Transverse colon (tissue), 4 donors: Measurements from ENCODE around the gene LRCOL1. TPM values are rescaled to one million over a fixed set of nuclear protein-coding genes. Genes with fewer than 3 reads are reported as not detected.

ENCODE experiments used
- DNase-seq: peaks from one replicate; pipeline ENCODE4 v3.0.0-alpha.2; 2019
- H3K27ac ChIP-seq, 4 donors: fragments of 200-600 bp; sonication (generic); 2 replicates each; pipeline ENCODE4 v1.5.1; 2016 to 2018; ENCODE audit warnings: inconsistent platforms in 4 of 4
- H3K27me3 ChIP-seq: fragments of 200-600 bp; sonication (generic); 2 replicates; pipeline ENCODE4 v1.5.1; 2017; ENCODE audit warnings: inconsistent platforms
- H3K36me3 ChIP-seq, 4 donors: fragments of 200-600 bp; sonication (generic); 2 replicates each; pipeline ENCODE4 v1.5.1; 2017 to 2019; ENCODE audit warnings: inconsistent platforms in 4 of 4
- H3K4me1 ChIP-seq, 4 donors: fragments of 200-600 bp; sonication (generic); 2 replicates each; pipeline ENCODE4 v1.5.1; 2017 to 2020; ENCODE audit warnings: inconsistent platforms in 4 of 4
- H3K4me3 ChIP-seq, 4 donors: fragments of 200-600 bp; sonication (generic); 1 replicate in 1 of 4; 2 replicates in 3 of 4; pipeline versions ENCODE4 v1.5.1 to v1.6.1; 2017 to 2019; ENCODE audit warnings: inconsistent platforms in 4 of 4
- H3K9me3 ChIP-seq, 2 donors: fragments of 200-600 bp; sonication (generic); 2 replicates each; pipeline ENCODE4 v1.5.1; 2017 to 2019; ENCODE audit warnings: inconsistent platforms in 2 of 2
- EP300 ChIP-seq: sonication (generic); formaldehyde crosslinking; IDR thresholded peaks from one replicate; pipeline ENCODE4 v1.6.1; 2017; ENCODE audit warnings: antibody characterized with exemption, low read depth
- POLR2A ChIP-seq: fragments of 450-650 bp; IDR thresholded peaks from one replicate; pipeline ENCODE4 v1.6.1; 2016; ENCODE audit warnings: antibody characterized with exemption, mild to moderate bottlenecking, moderate library complexity
- POLR2AphosphoS5 ChIP-seq, 3 donors: sonication (generic); formaldehyde crosslinking; IDR thresholded peaks; one replicate each; pipeline ENCODE4 v1.6.1; 2016; ENCODE audit warnings: antibody characterized with exemption in 3 of 3
- WGBS, 2 donors: methylation state at CpG; one replicate each; pipeline ENCODE4 v1.1.5; 2018; ENCODE audit warnings: low coverage in 1 of 2; 5-methylcytosine and 5-hydroxymethylcytosine counted together
- in situ Hi-C, 4 donors: fragments of 200-750 bp; cut with MboI; loops; one replicate each; pipeline versions ENCODE4 v1.15.0 to v1.15.1; 2017; ENCODE audit warnings: low sequenced_read_pairs in 3 of 4, low pct_ligation_motif_present in 1 of 4, low pct_unique_long_range_greater_than_20kb in 1 of 4
- intact Hi-C: fragments of 100-400 bp; cut with DNase I; formaldehyde crosslinking; loops from one replicate; pipeline ENCODE4 v1.15.1; 2023; ENCODE audit warnings: low total_unique reads
- total RNA-seq, 4 donors: library from RNA; depleted of rRNA; stranded (reverse); fragments of >200 nt; gene quantifications; one replicate each; pipeline ENCODE4 v1.1.0, GENCODE V29; 2016
- TF ChIP-seq, protein P1 (sequence below), 5 experiments: fragments of 200-600 bp in 3 of 5; fragments of 450-650 bp in 2 of 5; sonication (generic) in 3 of 5; IDR thresholded peaks; 1 replicate in 2 of 5; 2 replicates in 3 of 5; pipeline ENCODE4 v1.5.1; 2016 to 2017; ENCODE audit warnings: antibody characterized with exemption in 5 of 5, inconsistent platforms in 3 of 5, mild to moderate bottlenecking in 2 of 5, moderate library complexity in 1 of 5

Gene LRCOL1
- total RNA-seq, 4 donors from 2014 or later: not detected

DNA sequence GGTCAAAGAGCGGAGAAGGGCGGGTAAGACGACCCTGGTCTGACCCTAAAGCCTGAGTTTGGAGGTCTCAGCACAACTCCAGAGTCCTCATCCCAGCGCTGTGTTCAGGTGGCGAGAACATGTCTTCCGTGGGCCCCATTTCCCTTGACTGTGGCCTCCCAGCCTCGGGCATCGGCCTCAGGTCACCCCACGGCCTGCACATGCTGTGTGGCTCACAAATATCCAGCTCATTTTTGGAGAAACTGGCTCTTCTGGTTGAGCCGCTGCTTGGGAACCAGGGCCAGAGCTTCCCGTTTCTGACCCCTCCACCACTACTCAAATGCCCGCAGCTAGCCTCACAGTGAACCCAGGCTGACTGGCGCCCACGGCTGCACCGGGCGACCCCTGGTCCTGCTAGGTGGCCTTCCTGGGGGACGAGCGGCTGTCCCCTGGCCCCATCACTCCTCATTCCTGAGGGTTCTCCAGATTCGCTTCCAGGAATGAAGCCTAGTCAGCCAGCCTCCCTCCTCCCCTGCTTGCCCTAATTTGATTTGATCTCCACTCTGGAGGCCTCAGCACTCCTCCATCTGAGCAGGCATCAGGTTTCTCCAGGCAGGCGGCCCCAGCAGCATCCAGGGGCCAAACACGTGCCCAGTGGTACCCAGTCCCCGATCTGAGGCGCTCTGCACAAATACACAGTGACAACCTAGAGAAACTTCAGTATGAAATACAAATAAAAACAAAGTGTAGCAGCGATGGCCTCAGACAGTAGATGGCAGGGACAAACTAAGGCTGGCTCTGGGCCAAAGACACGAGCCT, 12.9 kb upstream of the LRCOL1 start:
- TF ChIP-seq, protein P1, sequence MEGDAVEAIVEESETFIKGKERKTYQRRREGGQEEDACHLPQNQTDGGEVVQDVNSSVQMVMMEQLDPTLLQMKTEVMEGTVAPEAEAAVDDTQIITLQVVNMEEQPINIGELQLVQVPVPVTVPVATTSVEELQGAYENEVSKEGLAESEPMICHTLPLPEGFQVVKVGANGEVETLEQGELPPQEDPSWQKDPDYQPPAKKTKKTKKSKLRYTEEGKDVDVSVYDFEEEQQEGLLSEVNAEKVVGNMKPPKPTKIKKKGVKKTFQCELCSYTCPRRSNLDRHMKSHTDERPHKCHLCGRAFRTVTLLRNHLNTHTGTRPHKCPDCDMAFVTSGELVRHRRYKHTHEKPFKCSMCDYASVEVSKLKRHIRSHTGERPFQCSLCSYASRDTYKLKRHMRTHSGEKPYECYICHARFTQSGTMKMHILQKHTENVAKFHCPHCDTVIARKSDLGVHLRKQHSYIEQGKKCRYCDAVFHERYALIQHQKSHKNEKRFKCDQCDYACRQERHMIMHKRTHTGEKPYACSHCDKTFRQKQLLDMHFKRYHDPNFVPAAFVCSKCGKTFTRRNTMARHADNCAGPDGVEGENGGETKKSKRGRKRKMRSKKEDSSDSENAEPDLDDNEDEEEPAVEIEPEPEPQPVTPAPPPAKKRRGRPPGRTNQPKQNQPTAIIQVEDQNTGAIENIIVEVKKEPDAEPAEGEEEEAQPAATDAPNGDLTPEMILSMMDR (IDR thresholded peaks at IDR 0.05): no peak
- no peak for TF ChIP-seq POLR2AphosphoS5 (IDR thresholded peaks at IDR 0.05)
- no peak for TF ChIP-seq EP300
- no peak for TF ChIP-seq POLR2A
- no peaks in the 10 kb centered on the region for H3K36me3 ChIP-seq
- 76 to 100% methylated on average over 4 to 22 of the region's 25 CpGs for WGBS, 2 donors
- intact Hi-C loops (loop anchor here (5.0 kb wide), 1 partner anchor 206 kb away; no protein-coding TSS in a partner anchor), in situ Hi-C loops (loop anchor here in 3 of 4 donors (25.0 kb wide), 1 partner anchor 211 kb away; no protein-coding TSS in a partner anchor)
- no peak for DNase-seq
- peaks cover 28% of the 10 kb centered on the region for H3K27me3 ChIP-seq
- no peak overlapping the region for H3K4me3 ChIP-seq
- H3K4me1 ChIP-seq: peaks cover 0 to 17% (median 10%) of the 10 kb centered on the region in 4 donors
- no peaks in the 10 kb centered on the region for H3K9me3 ChIP-seq
- no peak overlapping the region for H3K27ac ChIP-seq

DNA sequence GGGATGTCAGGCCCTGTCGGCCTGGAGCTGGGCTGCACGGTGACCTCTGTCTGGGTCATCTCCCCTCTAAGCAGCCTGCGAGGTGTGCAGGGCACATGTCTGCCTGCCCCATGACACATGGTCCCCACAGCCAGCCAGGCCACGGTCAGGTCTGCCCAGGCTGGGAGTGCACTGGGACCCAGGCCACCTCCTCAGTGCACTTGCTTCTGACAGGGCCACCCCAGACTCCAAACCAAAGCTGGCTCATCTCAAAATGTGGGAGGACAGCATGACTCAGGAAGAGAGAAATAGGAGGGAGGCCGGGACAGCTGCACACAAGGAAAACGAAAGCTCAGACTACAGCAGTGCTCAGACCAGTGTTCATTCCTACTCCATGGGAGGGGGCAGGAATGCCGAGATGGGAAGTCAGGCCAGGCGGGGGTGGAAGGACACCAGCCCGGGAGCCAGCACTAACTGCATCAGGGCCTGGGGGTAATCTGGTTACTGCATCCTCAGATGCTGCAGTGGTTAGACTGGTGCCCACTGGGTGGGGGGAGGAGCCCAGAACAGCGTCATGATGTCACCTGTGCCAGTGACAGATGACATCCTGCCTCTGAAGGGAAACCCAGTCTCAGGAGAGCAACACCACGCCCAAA, 12.2 kb upstream of the LRCOL1 start:
- H3K27me3 ChIP-seq: peaks cover 36% of the 10 kb centered on the region
- no peak overlapping the region for H3K27ac ChIP-seq
- TF ChIP-seq POLR2AphosphoS5 (IDR thresholded peaks at IDR 0.05): peak in 1 of 3 donors; percentile 25
- TF ChIP-seq EP300: no peak
- TF ChIP-seq, protein P1 (IDR thresholded peaks at IDR 0.05): no peak
- no peak for TF ChIP-seq POLR2A
- H3K4me1 ChIP-seq: peaks cover 0 to 22% (median 14%) of the 10 kb centered on the region in 4 donors
- no peaks in the 10 kb centered on the region for H3K36me3 ChIP-seq
- WGBS, 2 donors: 36% methylated on average over 11 of the region's 11 CpGs; no CpG with 5 or more reads in 1 of the 2 donors
- intact Hi-C loops (loop anchor here (5.0 kb wide), 1 partner anchor 205 kb away; no protein-coding TSS in a partner anchor), in situ Hi-C loops (loop anchor here in 3 of 4 donors (25.0 kb wide), 1 partner anchor 210 kb away; no protein-coding TSS in a partner anchor)
- H3K4me3 ChIP-seq: no peak overlapping the region
- DNase-seq: no peak
- no peaks in the 10 kb centered on the region for H3K9me3 ChIP-seq

DNA sequence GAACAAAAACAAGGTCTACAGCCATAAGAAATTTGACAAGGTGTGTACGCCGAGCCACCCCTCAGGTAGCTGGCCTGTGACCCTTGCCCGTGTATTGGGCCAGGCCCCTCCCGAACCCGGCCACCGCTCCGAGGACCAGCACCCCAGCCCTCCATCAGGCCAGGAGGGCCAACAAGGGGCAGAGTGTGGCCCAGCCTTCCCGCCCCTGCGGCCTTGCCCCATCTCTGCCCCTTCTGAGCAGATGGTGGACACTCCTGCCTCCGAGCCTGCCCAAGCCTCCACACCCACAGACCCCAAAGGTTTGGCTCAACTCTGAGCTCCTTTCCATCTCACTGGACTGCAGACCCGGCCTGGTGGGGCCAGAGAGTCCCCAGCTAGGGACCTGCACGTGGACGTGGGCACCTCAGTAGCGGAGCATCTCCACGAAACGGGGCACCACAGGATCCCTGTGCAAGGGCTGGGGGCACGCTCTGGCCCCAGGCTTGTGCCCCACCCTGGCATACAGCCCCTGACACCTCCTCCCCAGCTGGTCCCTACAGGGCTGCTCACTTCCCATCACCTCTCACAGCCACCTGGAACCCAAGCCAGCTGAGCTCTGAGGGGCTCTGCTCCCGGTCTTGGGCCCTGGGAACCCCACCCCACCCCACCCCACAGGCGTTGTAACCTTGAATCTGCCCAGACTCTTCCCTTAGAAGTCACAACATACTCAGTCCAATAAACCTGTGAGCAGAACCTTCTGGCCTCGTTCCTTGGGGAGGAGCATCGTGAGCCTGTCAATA, 11.5 kb upstream of the LRCOL1 start:
- in situ Hi-C loops: loop anchor here in 3 of 4 donors (25.0 kb wide), 1 partner anchor 210 kb away; no protein-coding TSS in a partner anchor

More for the DNA sequence above, 11.5 kb upstream of the LRCOL1 start:
- Histone ChIP-seq H3K27me3 (peaks cover 43% of the 10 kb centered on the region), H3K4me3 (no peak overlapping the region), H3K27ac (no peak overlapping the region), H3K9me3 (peaks cover 3 to 4% of the 10 kb centered on the region in 2 donors), H3K36me3 (no peaks in the 10 kb centered on the region), H3K4me1 (peaks cover 0 to 22% (median 14%) of the 10 kb centered on the region in 4 donors)
- no peak for DNase-seq
- intact Hi-C loops: loop anchor here (5.0 kb wide), 1 partner anchor 205 kb away; no protein-coding TSS in a partner anchor
- 33 to 64% methylated on average over 3 to 21 of the region's 21 CpGs for WGBS, 2 donors
- no peak for TF ChIP-seq EP300
- TF ChIP-seq POLR2A: no peak
- TF ChIP-seq, protein P1 (IDR thresholded peaks at IDR 0.05): no peak
- TF ChIP-seq POLR2AphosphoS5 (IDR thresholded peaks at IDR 0.05): no peak
